Vagina (tissue), 2 donors: Measurements from ENCODE around the gene TNS3. TPM values are rescaled to one million over a fixed set of nuclear protein-coding genes. Genes with fewer than 3 reads are reported as not detected.

Source experiments
- DNase-seq, 2 donors: peaks; one replicate each; pipeline ENCODE4 v3.0.0-alpha.2; 2017; ENCODE audit errors: extremely low spot score in 2 of 2
- H3K27ac ChIP-seq: fragments of 200-600 bp; sonication (generic); one replicate; pipeline ENCODE4 v1.5.1; 2019
- H3K27me3 ChIP-seq: fragments of 200-600 bp; sonication (generic); one replicate; pipeline ENCODE4 v1.5.1; 2019
- H3K36me3 ChIP-seq, 2 donors: fragments of 200-600 bp; sonication (generic); one replicate each; pipeline ENCODE4 v1.5.1; 2017 to 2019
- H3K4me1 ChIP-seq: fragments of 200-600 bp; sonication (generic); one replicate; pipeline ENCODE4 v1.5.1; 2019
- H3K4me3 ChIP-seq, 2 donors: fragments of 200-600 bp; sonication (generic); 1 replicate in 1 of 2; 2 replicates in 1 of 2; pipeline ENCODE4 v1.5.1; 2016 to 2019
- H3K9me3 ChIP-seq: fragments of 200-600 bp; sonication (generic); one replicate; pipeline ENCODE4 v1.5.1; 2019
- CTCF ChIP-seq, 3 experiments: fragments of 450-650 bp in 2 of 3; fragments of 200-600 bp in 1 of 3; sonication (generic) in 1 of 3; IDR thresholded peaks; one replicate each; pipeline ENCODE4 v1.5.1; 2017 to 2019; ENCODE audit warnings: antibody characterized with exemption in 3 of 3, mild to moderate bottlenecking in 2 of 3, moderate library complexity in 2 of 3
- POLR2A ChIP-seq, 2 donors: fragments of 450-650 bp; IDR thresholded peaks; one replicate each; pipeline ENCODE4 v1.6.1; 2017; ENCODE audit warnings: antibody characterized with exemption in 2 of 2, mild to moderate bottlenecking in 2 of 2, moderate library complexity in 2 of 2
- POLR2AphosphoS5 ChIP-seq, 2 donors: sonication (generic); formaldehyde crosslinking; IDR thresholded peaks; one replicate each; pipeline ENCODE4 v1.9.0; 2017; ENCODE audit warnings: antibody characterized with exemption in 2 of 2, mild to moderate bottlenecking in 2 of 2, low read depth in 1 of 2; ENCODE audit not compliant: insufficient read depth in 1 of 2
- intact Hi-C: fragments of 100-400 bp; cut with DNase I; formaldehyde crosslinking; loops from one replicate; pipeline ENCODE4 v1.15.1; 2023
- total RNA-seq: library from RNA; depleted of rRNA; stranded (reverse); fragments of >200 nt; gene quantifications from one replicate; pipeline ENCODE4 v1.2.3, GENCODE V29; 2016

TNS3 gene
- total RNA-seq, 1 donor from 2014 or later: 36.8 TPM

- no peak for DNase-seq
- no peak overlapping the region for H3K27ac ChIP-seq
- no peak overlapping the region for H3K4me3 ChIP-seq
- intact Hi-C loops: no loop called here
- no peaks in the 10 kb centered on the region for H3K4me1 ChIP-seq
- no peaks in the 10 kb centered on the region for H3K27me3 ChIP-seq
- H3K9me3 ChIP-seq: no peaks in the 10 kb centered on the region
- H3K36me3 ChIP-seq: no peaks in the 10 kb centered on the region
- TF ChIP-seq POLR2AphosphoS5 (IDR thresholded peaks at IDR 0.05; ENCODE audit: insufficient read depth in 1 of 2, low read depth in 1 of 2) (no peak), POLR2A (IDR thresholded peaks at IDR 0.05) (no peak), CTCF (IDR thresholded peaks at IDR 0.05) (no peak)
Measured at GRCh38 chr7:47386273-47386835, 195.6 kb downstream of the TNS3 start.

GRCh38 chr7:47385536-47386125, 196.3 kb downstream of the TNS3 start:
- TF ChIP-seq POLR2A (IDR thresholded peaks at IDR 0.05) (no peak), CTCF (IDR thresholded peaks at IDR 0.05) (no peak), POLR2AphosphoS5 (IDR thresholded peaks at IDR 0.05; ENCODE audit: insufficient read depth in 1 of 2, low read depth in 1 of 2) (no peak)
- Histone ChIP-seq H3K4me1 (peaks cover 4% of the 10 kb centered on the region), H3K27me3 (no peaks in the 10 kb centered on the region), H3K4me3 (no peak overlapping the region), H3K9me3 (no peaks in the 10 kb centered on the region), H3K36me3 (no peaks in the 10 kb centered on the region), H3K27ac (no peak overlapping the region)
- intact Hi-C loops: no loop called here
- DNase-seq: no peak

- H3K27ac ChIP-seq: no peak overlapping the region
- H3K36me3 ChIP-seq: no peaks in the 10 kb centered on the region
- H3K4me1 ChIP-seq: peaks cover 10% of the 10 kb centered on the region
- H3K9me3 ChIP-seq: no peaks in the 10 kb centered on the region
- intact Hi-C loops: no loop called here
- H3K27me3 ChIP-seq: no peaks in the 10 kb centered on the region
- no peak overlapping the region for H3K4me3 ChIP-seq
- DNase-seq: no peak
- TF ChIP-seq POLR2AphosphoS5 (IDR thresholded peaks at IDR 0.05; ENCODE audit: insufficient read depth in 1 of 2, low read depth in 1 of 2): no peak
- TF ChIP-seq CTCF (IDR thresholded peaks at IDR 0.05): no peak
- TF ChIP-seq POLR2A (IDR thresholded peaks at IDR 0.05): no peak
Measured at GRCh38 chr7:47384755-47385535, 197.0 kb downstream of the TNS3 start.

- H3K27me3 ChIP-seq: no peaks in the 10 kb centered on the region
- no peak for DNase-seq
- H3K9me3 ChIP-seq: no peaks in the 10 kb centered on the region
- intact Hi-C loops: no loop called here
- peaks cover 15% of the 10 kb centered on the region for H3K4me1 ChIP-seq
- no peak overlapping the region for H3K27ac ChIP-seq
- no peak overlapping the region for H3K4me3 ChIP-seq
- H3K36me3 ChIP-seq: no peaks in the 10 kb centered on the region
- TF ChIP-seq POLR2A (IDR thresholded peaks at IDR 0.05) (no peak), POLR2AphosphoS5 (IDR thresholded peaks at IDR 0.05; ENCODE audit: insufficient read depth in 1 of 2, low read depth in 1 of 2) (no peak), CTCF (IDR thresholded peaks at IDR 0.05) (no peak)
Measured at GRCh38 chr7:47383696-47384445, 198.0 kb downstream of the TNS3 start.
